NCI-H748 treated with DMSO at 0.1 percent for 48 hours (cell line): ENCODE results near the gene TMEM127.
"Not testable (repeated sequence)": the region's sequence is repeated elsewhere in the genome, so short reads cannot be mapped to it uniquely, and the experiment has no call there.

Source experiments
- DNase-seq: peaks from one replicate; lab custom pipeline; 2025; lab: John Stamatoyannopoulos, UW

Gene TMEM127

GRCh38 chr2:96265840-96266679, at the start of gene TMEM127, which contains the start of gene CIAO1:
Gene TMEM127 (minus strand): TSS chr2:96265997. CDS start chr2:96265381, 616 bp downstream.
Gene CIAO1 (plus strand): TSS chr2:96266225. CDS start chr2:96266351, 126 bp downstream.
- DNase-seq, result peak; percentile 86

- DNase-seq, result no peak
These were observed 49.2 kb upstream of the TMEM127 start for GRCh38 chr2:96315005-96315399.

GRCh38 chr2:96308248-96308647, 42.5 kb upstream of the TMEM127 start:
- DNase-seq, result peak; percentile 26

- DNase-seq, result no peak
These were observed 40.6 kb upstream of the TMEM127 start for GRCh38 chr2:96306370-96306769.

- DNase-seq, result no peak
These were observed 40.1 kb upstream of the TMEM127 start for GRCh38 chr2:96305979-96306308.

GRCh38 chr2:96305091-96305978, 39.5 kb upstream of the TMEM127 start, which contains the start of gene SNRNP200:
Gene SNRNP200 (minus strand): TSS chr2:96305546. CDS start chr2:96305437, 109 bp downstream.
- DNase-seq, result peak; percentile 52

- DNase-seq, result no peak
These were observed 38.8 kb upstream of the TMEM127 start for GRCh38 chr2:96304606-96305005.

GRCh38 chr2:96301865-96302264, 36.1 kb upstream of the TMEM127 start:
- no peak for DNase-seq

- no peak for DNase-seq
These were observed 31.1 kb upstream of the TMEM127 start for GRCh38 chr2:96296925-96297324.

- DNase-seq, result not testable (repeated sequence)
These were observed 28.5 kb upstream of the TMEM127 start for GRCh38 chr2:96294271-96294670.

- no peak for DNase-seq
These were observed 26.0 kb upstream of the TMEM127 start for GRCh38 chr2:96291751-96292150.

GRCh38 chr2:96287273-96287856, 21.6 kb upstream of the TMEM127 start:
- DNase-seq, result no peak

GRCh38 chr2:96276787-96277499, 11.1 kb upstream of the TMEM127 start:
- DNase-seq, result no peak

GRCh38 chr2:96274355-96275056, 8.7 kb upstream of the TMEM127 start:
- DNase-seq, result no peak

- DNase-seq, result no peak
These were observed 8.0 kb upstream of the TMEM127 start for GRCh38 chr2:96273763-96274162.

- DNase-seq, result no peak
These were observed 6.2 kb upstream of the TMEM127 start for GRCh38 chr2:96271995-96272394.

GRCh38 chr2:96267159-96267971, 1.6 kb upstream of the TMEM127 start:
- DNase-seq, result no peak

GRCh38 chr2:96265349-96265839, 403 bp downstream of the TMEM127 start:
- no peak for DNase-seq

GRCh38 chr2:96264656-96265348, 995 bp downstream of the TMEM127 start:
- DNase-seq, result no peak
